Stomach (tissue), 4 donors: Measurements from ENCODE around the gene DCAF11.

Experiments used
- CTCF ChIP-seq, 7 experiments: fragments of 450-650 bp in 4 of 7; fragments of 200-600 bp in 3 of 7; sonication (generic) in 3 of 7; IDR thresholded peaks; one replicate each; pipeline ENCODE4 v1.5.1; 2016 to 2019; ENCODE audit warnings: antibody characterized with exemption in 7 of 7, control low read depth in 2 of 7, mild to moderate bottlenecking in 1 of 7
- EP300 ChIP-seq: sonication (generic); formaldehyde crosslinking; IDR thresholded peaks from one replicate; pipeline ENCODE4 v1.6.1; 2017; ENCODE audit warnings: antibody characterized with exemption
- POLR2A ChIP-seq, 4 donors: fragments of 450-650 bp; IDR thresholded peaks; one replicate each; pipeline ENCODE4 v1.6.1; 2016; ENCODE audit warnings: antibody characterized with exemption in 4 of 4, control low read depth in 2 of 4, mild to moderate bottlenecking in 1 of 4, moderate library complexity in 1 of 4
- POLR2AphosphoS5 ChIP-seq, 3 donors: sonication (generic); formaldehyde crosslinking; IDR thresholded peaks; one replicate each; pipeline ENCODE4 v1.6.1; 2016; ENCODE audit warnings: antibody characterized with exemption in 3 of 3

- TF ChIP-seq CTCF (IDR thresholded peaks at IDR 0.05): no peak
- TF ChIP-seq POLR2AphosphoS5 (IDR thresholded peaks at IDR 0.05): peak; percentile 67 to 82 (median 79)
- TF ChIP-seq POLR2A (IDR thresholded peaks at IDR 0.05): peak in 1 of 4 donors; percentile 27
- TF ChIP-seq EP300: no peak
These were observed 21.5 kb downstream of the DCAF11 start, which contains the start of gene PSME1 for GRCh38 chr14:24135834-24136683.
